Measurements from ENCODE around the gene NAV1.
"Not testable (repeated sequence)": the region's sequence is repeated elsewhere in the genome, so short reads cannot be mapped to it uniquely, and the experiment has no call there.

Gene NAV1

GRCh38 chr1:201504799-201505502 lies 34.0 kb upstream of the NAV1 start:
- DNase-seq: no peak

DNA sequence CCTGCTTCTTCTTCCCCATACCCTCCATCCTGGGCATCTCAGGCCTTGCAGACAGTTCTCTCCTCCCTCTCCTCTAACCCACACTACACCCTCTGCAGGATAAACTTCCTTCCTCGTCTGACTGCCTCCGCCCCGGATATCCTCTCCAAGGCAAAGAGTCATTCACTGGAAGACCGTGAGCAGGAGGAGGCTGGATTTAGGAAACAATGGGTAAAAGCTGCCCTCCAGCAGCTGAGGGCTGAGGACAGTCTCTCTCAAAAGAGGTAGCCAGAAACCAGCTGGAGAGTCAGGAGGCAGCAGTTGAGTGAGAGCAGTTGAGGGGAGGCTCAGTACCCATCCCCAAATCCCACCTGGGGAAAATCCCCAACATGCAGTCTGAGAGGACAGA lies 33.4 kb upstream of the NAV1 start:
- DNase-seq: no peak

- no peak for DNase-seq
These were observed 32.8 kb upstream of the NAV1 start for GRCh38 chr1:201506092-201506491.

- DNase-seq: peak; percentile 69
These were observed 32.2 kb upstream of the NAV1 start, which contains the start of gene CSRP1 for GRCh38 chr1:201506557-201507359. CSRP1 (minus strand) TSS chr1:201507123; CDS start chr1:201496303, 10,820 bp downstream.

DNA sequence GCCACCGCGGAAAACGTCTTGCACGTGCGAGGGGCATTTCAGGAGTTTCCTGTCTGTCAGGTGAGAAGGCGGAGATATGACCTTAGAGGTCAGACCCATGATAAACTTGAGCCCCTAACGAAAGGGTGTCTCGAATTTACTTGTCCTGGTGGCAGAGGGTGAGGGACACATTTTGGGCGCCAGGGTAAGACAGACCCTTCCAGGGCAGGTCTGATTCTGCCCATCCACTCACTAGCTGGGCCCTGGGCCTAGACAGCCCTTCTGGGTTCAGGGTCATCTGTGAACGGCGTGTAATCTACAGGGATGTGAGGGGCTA lies 31.6 kb upstream of the NAV1 start:
- DNase-seq: no peak

GRCh38 chr1:201508809-201509208 lies 30.1 kb upstream of the NAV1 start:
- no peak for DNase-seq

GRCh38 chr1:201509601-201510374 lies 29.1 kb upstream of the NAV1 start:
- no peak for DNase-seq

DNA sequence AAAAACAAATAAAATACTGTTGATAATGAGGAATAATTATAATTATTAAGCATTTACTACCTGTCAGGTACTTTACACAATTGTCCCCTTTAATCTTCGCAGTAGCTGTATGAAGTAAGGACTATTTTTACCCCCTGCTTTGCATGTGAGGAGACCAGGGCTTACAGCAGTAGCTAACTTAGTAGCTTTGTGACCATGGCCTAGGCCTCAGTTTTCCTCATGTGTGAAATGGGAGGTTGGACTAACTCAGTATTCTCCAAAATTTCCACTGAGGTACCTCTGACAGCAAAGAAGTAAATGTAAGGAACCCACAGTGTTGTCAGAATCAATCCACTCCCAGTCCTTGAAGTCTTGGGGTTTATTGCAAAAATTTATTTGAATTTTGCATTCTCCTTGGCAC lies 28.2 kb upstream of the NAV1 start:
- no peak for DNase-seq

GRCh38 chr1:201511396-201511940 lies 27.5 kb upstream of the NAV1 start:
- DNase-seq: no peak

DNA sequence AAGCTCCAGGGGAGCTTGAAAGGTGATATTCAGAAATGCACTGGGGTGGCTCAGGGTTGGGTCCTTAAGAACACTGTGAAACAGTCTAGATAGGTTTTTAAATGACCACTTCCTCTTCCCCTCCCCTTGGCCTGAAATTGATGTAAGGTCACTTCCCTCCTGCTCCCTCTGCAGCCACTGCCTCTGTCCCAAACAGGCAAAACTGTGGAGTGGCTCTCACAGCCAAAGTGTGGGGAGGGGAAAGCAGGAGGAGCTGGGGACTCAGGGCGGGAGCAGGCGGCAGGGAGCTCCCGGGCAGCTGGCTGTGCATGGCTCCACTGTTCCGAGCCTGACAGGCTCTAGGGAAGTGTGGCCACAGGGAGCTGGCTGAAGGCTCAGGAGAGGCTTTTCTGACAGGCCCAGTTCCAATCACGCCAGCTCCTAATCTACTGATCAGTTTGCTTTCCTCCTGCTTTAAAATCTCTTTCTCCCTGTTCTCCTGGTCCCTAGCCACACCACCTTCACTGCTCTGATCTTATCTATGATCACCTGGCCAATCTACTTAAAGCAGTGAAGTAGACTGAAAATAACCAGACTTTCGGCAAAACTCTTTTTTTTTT lies 26.9 kb upstream of the NAV1 start:
- no peak for DNase-seq

- no peak for DNase-seq
These were observed 25.3 kb upstream of the NAV1 start for GRCh38 chr1:201513498-201514243.

- no peak for DNase-seq
These were observed 24.5 kb upstream of the NAV1 start for GRCh38 chr1:201514466-201514865.

- no peak for DNase-seq
These were observed 23.7 kb upstream of the NAV1 start for GRCh38 chr1:201515062-201515750.

- no peak for DNase-seq
These were observed 23.0 kb upstream of the NAV1 start for GRCh38 chr1:201515895-201516294.

DNA sequence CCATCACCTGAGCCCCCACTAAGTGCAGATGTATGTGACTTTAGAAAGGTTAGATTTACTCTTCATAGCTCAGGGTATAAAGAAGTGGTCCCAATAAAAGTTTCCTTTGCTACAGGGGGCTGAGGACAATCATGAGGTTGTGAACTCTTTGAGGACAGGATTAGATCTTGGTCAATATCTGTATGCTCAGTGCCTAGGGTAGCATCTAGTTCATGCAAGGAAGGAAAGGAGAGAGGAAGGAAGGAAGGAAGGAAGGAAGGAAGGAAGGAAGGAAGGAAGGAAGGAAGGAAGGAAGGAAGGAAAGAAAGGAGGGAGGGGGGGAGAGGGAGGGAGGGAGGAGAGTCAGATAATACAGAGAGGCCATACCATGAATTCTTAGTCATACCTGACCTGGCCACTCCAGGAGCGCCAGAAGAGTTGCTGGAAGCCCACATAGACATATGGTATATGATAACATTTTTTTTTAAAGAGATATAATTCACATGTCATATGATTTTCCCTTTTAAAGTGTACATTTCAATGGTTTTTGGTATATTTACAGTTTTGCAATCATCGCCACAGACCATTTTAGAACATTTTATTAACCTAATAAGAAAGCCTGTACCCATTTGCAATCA lies 22.3 kb upstream of the NAV1 start:
- DNase-seq: no peak

- no peak for DNase-seq
These were observed 21.3 kb upstream of the NAV1 start for GRCh38 chr1:201517631-201518030.

DNA sequence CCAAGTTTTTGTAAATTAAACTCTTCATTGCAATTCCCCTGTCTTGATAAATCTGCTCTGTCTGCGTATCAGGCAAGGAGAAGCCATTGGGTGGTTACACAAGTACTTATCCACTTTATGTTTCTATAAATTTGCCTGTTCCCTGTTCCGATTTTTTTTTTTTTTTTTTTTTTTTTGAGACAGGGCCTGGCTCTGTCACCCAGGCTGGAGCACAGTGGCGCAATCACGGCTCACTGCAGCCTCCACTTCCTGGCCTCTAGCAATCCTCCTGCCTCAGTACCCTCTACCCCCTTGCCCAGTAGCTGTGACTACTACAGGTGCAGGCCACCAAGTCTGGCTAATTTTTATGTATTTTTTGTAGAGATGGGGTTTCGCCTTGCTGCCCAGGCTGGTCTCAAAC lies 20.9 kb upstream of the NAV1 start:
- DNase-seq: no peak

DNA sequence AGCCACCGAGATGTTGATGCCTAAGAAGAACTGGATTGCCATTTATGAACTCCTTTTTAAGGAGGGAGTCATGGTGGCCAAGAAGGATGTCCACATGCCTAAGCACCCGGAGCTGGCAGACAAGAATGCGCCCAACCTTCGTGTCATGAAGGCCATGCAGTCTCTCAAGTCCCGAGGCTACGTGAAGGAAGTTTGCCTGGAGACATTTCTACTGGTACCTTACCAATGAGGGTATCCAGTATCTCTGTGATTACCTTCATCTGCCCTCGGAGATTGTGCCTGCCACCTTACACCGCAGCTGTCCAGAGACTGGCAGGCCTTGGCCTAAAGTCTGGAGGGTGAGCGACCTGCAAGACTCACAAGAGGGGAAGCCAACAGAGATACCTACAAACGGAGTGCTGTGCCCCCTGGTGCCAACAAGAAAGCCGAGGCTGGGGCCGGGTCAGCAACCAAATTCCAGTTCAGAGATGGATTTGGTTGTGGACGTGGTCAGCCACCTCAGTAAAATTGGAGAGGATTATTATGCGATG lies 18.8 kb upstream of the NAV1 start:
- DNase-seq: not testable (repeated sequence)

- DNase-seq: no peak
These were observed 13.6 kb upstream of the NAV1 start for GRCh38 chr1:201525193-201525778.

DNA sequence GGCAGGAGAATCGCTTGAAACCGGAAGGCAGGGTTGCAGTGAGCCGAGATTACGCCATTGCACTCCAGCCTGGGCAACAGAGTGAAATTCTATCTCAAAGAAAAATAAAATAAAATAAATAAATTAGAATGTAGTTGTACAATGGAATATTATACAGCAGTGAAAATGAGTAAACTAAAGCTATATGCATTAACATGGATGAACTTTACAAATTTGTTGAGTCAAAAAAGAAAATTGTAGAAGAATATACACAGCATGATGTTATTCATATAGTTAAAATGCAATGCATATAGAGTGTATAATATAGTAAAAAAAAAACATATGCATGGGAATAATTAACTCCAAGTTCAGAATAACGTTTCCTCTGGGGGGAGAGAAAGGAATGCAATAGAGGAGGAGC lies 11.0 kb upstream of the NAV1 start:
- no peak for DNase-seq
